Chondrocyte (in vitro differentiated cells): ENCODE results near the gene DNAI1. TPM values are rescaled to one million over a fixed set of nuclear protein-coding genes. Genes with fewer than 3 reads are reported as not detected.

ENCODE experiments used
- DNase-seq: peaks from one replicate; pipeline ENCODE4 v3.0.0; 2021; ENCODE audit warnings: mixed read lengths, low spot score
- H3K27ac Mint-ChIP-seq: one replicate; pipeline ENCODE4 v1.8.0; 2021; ENCODE audit warnings: mild to moderate bottlenecking, moderate library complexity, mixed read lengths; ENCODE audit not compliant: unreplicated experiment
- H3K27me3 Mint-ChIP-seq: 2 replicates; pipeline ENCODE4 v1.8.0; 2021; ENCODE audit warnings: low read depth, mixed read lengths
- H3K36me3 Mint-ChIP-seq: 2 replicates; pipeline ENCODE4 v1.8.0; 2021; ENCODE audit warnings: low read depth, mixed read lengths
- H3K4me1 Mint-ChIP-seq: 2 replicates; pipeline ENCODE4 v1.8.0; 2021; ENCODE audit warnings: low read depth, mild to moderate bottlenecking, mixed read lengths
- H3K4me3 Mint-ChIP-seq: one replicate; pipeline ENCODE4 v1.8.0; 2021; ENCODE audit warnings: mild to moderate bottlenecking, moderate library complexity, mixed read lengths; ENCODE audit not compliant: unreplicated experiment
- H3K9me3 Mint-ChIP-seq: 2 replicates; pipeline ENCODE4 v1.8.0; 2021; ENCODE audit warnings: low read depth, mixed read lengths
- total RNA-seq: library from RNA; stranded (reverse); gene quantifications from 3 replicates; pipeline ENCODE4 v1.2.1, GENCODE V29; 2021
- TF ChIP-seq, protein P1 (sequence below): fragments of 200-600 bp; sonication (generic); IDR thresholded peaks from 2 replicates; pipeline ENCODE4 v1.5.0; 2021; ENCODE audit warnings: antibody characterized with exemption, mild to moderate bottlenecking, moderate library complexity

The DNAI1 gene
- total RNA-seq, 1 donor from 2014 or later, result 0.25 TPM

DNA sequence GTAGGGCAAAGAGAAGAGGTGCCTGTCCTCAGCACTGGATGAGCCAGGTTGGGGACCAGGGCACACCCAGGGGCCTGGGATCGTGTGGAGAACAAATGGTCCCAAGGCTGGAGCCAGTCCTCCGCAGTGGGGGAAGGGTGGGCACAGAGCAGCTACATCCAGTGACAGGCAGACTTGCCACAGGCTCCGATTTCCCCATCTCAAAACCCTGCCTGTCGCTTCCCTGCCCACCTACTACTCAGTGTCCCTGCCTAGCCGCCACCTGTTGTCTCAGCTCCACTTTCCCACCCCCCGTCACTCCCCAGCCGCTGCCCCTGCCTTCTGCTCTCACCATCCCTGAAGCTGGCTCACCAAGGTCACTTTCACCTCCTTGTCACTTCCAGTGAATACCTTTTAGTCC, 78.1 kb downstream of the DNAI1 start:
- DNase-seq, result no peak
- TF ChIP-seq, protein P1, sequence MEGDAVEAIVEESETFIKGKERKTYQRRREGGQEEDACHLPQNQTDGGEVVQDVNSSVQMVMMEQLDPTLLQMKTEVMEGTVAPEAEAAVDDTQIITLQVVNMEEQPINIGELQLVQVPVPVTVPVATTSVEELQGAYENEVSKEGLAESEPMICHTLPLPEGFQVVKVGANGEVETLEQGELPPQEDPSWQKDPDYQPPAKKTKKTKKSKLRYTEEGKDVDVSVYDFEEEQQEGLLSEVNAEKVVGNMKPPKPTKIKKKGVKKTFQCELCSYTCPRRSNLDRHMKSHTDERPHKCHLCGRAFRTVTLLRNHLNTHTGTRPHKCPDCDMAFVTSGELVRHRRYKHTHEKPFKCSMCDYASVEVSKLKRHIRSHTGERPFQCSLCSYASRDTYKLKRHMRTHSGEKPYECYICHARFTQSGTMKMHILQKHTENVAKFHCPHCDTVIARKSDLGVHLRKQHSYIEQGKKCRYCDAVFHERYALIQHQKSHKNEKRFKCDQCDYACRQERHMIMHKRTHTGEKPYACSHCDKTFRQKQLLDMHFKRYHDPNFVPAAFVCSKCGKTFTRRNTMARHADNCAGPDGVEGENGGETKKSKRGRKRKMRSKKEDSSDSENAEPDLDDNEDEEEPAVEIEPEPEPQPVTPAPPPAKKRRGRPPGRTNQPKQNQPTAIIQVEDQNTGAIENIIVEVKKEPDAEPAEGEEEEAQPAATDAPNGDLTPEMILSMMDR, result no peak
- peaks cover 31% of the 10 kb centered on the region for H3K27me3 Mint-ChIP-seq
- no peaks in the 10 kb centered on the region for H3K36me3 Mint-ChIP-seq
- H3K27ac Mint-ChIP-seq, result no peak overlapping the region
- no peaks in the 10 kb centered on the region for H3K9me3 Mint-ChIP-seq
- H3K4me3 Mint-ChIP-seq, result no peak overlapping the region
- H3K4me1 Mint-ChIP-seq, result peaks cover 3% of the 10 kb centered on the region

DNA sequence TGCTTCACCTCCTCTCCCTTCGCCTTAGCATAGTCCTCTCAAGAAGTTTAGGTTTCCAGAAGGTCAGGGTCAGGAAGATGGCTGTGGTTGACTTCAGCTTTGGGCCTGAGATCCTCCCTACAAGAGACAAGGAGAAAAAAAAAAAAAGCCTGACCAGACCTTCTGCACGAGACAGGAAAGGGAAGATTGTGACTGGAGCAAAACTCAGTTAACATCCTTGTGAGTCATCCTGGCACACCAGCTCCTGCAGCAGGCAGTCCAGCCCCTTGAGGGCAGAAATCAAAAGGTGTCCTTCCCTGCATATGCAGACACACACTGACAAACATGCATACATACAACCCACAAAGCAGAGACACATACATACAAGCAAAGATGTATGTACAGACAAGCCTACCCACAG, 82.2 kb downstream of the DNAI1 start:
- H3K27me3 Mint-ChIP-seq, result peaks cover 27% of the 10 kb centered on the region
- peaks cover 3% of the 10 kb centered on the region for H3K4me1 Mint-ChIP-seq
- no peak for DNase-seq
- no peak overlapping the region for H3K4me3 Mint-ChIP-seq
- H3K9me3 Mint-ChIP-seq, result peaks cover 4% of the 10 kb centered on the region
- H3K36me3 Mint-ChIP-seq, result no peaks in the 10 kb centered on the region
- TF ChIP-seq, protein P1, result no peak
- no peak overlapping the region for H3K27ac Mint-ChIP-seq

DNA sequence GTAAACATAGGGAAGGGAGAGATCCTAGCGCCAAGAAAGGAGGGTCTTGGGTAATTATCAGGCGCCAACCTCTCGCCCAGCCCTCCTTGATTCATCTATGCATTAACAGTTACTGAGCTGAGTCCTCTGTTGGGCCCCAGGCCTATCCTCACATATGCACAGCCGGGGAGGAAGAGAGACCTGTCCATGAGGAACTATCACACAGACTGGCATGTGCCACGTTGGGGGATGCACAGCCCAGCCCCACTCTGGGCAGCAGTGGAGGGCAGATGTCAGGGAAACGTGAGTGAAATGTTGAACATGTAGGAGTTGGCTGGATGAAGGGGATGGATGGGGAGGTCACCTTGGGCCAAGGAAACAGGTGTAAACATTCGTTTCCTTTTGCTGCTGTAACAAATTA, 82.9 kb downstream of the DNAI1 start:
- no peak for DNase-seq
- H3K4me3 Mint-ChIP-seq, result no peak overlapping the region
- H3K27ac Mint-ChIP-seq, result no peak overlapping the region
- TF ChIP-seq, protein P1, result no peak
- H3K4me1 Mint-ChIP-seq, result peaks cover 3% of the 10 kb centered on the region
- peaks cover 23% of the 10 kb centered on the region for H3K27me3 Mint-ChIP-seq
- H3K9me3 Mint-ChIP-seq, result peaks cover 4% of the 10 kb centered on the region
- H3K36me3 Mint-ChIP-seq, result no peaks in the 10 kb centered on the region

DNA sequence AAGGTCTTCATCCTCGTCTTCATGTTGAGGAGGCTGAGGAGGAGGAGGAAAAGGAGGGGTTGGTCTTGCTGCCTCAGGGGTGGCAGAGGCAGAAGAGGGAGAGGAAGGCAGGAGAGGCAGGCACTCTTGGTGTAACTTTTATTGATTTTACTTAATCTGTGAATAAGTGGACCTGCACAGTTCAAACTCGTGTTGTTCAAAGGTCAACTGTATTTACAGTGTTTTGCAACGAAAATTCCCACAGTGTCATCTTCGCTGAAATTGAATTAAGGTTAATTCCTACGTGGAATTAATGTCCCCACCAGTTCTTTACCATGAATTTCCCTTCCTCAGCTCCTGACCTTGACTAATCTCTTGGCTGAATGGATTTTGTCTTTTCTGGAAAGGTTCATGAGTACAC, 85.4 kb downstream of the DNAI1 start:
- Mint-ChIP-seq H3K9me3 (peaks cover 4% of the 10 kb centered on the region), H3K4me1 (peaks cover 6% of the 10 kb centered on the region), H3K27me3 (peaks cover 34% of the 10 kb centered on the region), H3K4me3 (no peak overlapping the region), H3K36me3 (no peaks in the 10 kb centered on the region), H3K27ac (no peak overlapping the region)
- TF ChIP-seq, protein P1, result no peak
- no peak for DNase-seq

DNA sequence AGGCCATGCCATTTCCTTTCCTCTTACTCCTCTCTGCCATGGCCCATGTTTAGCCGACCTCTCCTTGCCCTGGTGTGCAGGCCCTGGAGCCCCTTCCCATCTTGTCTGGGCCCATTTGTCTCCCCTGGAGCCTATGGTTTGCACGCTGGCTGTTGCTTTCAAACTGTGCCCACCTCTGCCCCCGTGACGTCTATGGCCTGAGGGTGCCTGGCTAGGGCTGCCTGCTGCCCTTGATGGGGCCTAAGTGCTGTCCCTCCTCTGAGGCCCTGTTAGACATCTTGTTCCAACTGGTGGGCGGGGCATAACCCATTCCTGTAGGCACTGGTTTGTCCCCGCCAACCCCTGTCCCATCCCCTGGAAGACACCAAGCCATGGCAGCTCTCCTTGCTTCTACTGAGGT, 86.9 kb downstream of the DNAI1 start:
- H3K27ac Mint-ChIP-seq, result no peak overlapping the region
- peaks cover 6% of the 10 kb centered on the region for H3K4me1 Mint-ChIP-seq
- TF ChIP-seq, protein P1, result no peak
- H3K4me3 Mint-ChIP-seq, result no peak overlapping the region
- peaks cover 4% of the 10 kb centered on the region for H3K9me3 Mint-ChIP-seq
- DNase-seq, result no peak
- H3K27me3 Mint-ChIP-seq, result peaks cover 34% of the 10 kb centered on the region
- no peaks in the 10 kb centered on the region for H3K36me3 Mint-ChIP-seq
